Measurements from ENCODE around the gene PRR33.

GRCh38 chr11:1935156-1936071, 43.7 kb upstream of the PRR33 start:
- TF ChIP-seq, protein P1, sequence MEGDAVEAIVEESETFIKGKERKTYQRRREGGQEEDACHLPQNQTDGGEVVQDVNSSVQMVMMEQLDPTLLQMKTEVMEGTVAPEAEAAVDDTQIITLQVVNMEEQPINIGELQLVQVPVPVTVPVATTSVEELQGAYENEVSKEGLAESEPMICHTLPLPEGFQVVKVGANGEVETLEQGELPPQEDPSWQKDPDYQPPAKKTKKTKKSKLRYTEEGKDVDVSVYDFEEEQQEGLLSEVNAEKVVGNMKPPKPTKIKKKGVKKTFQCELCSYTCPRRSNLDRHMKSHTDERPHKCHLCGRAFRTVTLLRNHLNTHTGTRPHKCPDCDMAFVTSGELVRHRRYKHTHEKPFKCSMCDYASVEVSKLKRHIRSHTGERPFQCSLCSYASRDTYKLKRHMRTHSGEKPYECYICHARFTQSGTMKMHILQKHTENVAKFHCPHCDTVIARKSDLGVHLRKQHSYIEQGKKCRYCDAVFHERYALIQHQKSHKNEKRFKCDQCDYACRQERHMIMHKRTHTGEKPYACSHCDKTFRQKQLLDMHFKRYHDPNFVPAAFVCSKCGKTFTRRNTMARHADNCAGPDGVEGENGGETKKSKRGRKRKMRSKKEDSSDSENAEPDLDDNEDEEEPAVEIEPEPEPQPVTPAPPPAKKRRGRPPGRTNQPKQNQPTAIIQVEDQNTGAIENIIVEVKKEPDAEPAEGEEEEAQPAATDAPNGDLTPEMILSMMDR (IDR thresholded peaks at IDR 0.05), result no peak
- TF ChIP-seq POLR2A (IDR thresholded peaks at IDR 0.05; ENCODE audit: low read depth) (no peak), POLR2AphosphoS5 (IDR thresholded peaks at IDR 0.05) (no peak), EP300 (IDR thresholded peaks at IDR 0.05) (no peak)

Measured in esophagus muscularis mucosa (tissue), 4 donors.